HG03066 (cell line): Measurements from ENCODE around the gene MICOS13.
"Not testable (repeated sequence)": the region's sequence is repeated elsewhere in the genome, so short reads cannot be mapped to it uniquely, and the experiment has no call there.

Experiments used
- ATAC-seq: cut with Tn5 transposase; IDR thresholded peaks from one replicate; pipeline ENCODE4 v1.9.1; 2021; ENCODE audit warnings: low read depth; ENCODE audit not compliant: unreplicated experiment

Gene MICOS13

GRCh38 chr19:5702053-5702410 is 21.7 kb upstream of the MICOS13 start:
- ATAC-seq, result not testable (repeated sequence)

- no peak for ATAC-seq
Measured at GRCh38 chr19:5700455-5701092, 20.3 kb upstream of the MICOS13 start.

- ATAC-seq, result no peak
Measured at GRCh38 chr19:5698635-5699422, 18.5 kb upstream of the MICOS13 start.

- ATAC-seq, result no peak
Measured at GRCh38 chr19:5697890-5698634, 17.7 kb upstream of the MICOS13 start.

- ATAC-seq, result no peak
Measured at GRCh38 chr19:5697022-5697889, 16.9 kb upstream of the MICOS13 start.

- no peak for ATAC-seq
Measured at GRCh38 chr19:5696196-5697021, 16.1 kb upstream of the MICOS13 start.

GRCh38 chr19:5695649-5696195 is 15.4 kb upstream of the MICOS13 start:
- no peak for ATAC-seq

- ATAC-seq, result no peak
Measured at GRCh38 chr19:5694956-5695648, 14.8 kb upstream of the MICOS13 start.

- no peak for ATAC-seq
Measured at GRCh38 chr19:5694167-5694955, 14.0 kb upstream of the MICOS13 start.

GRCh38 chr19:5693195-5694166 is 13.2 kb upstream of the MICOS13 start:
- ATAC-seq, result no peak

- no peak for ATAC-seq
Measured at GRCh38 chr19:5692723-5693194, 12.4 kb upstream of the MICOS13 start.

- no peak for ATAC-seq
Measured at GRCh38 chr19:5691822-5692722, 11.8 kb upstream of the MICOS13 start.

GRCh38 chr19:5690955-5691821 is 10.9 kb upstream of the MICOS13 start:
- no peak for ATAC-seq

GRCh38 chr19:5690125-5690954 is 10.0 kb upstream of the MICOS13 start, which contains the start of gene RPL36:
RPL36 (plus strand) TSS chr19:5690295; CDS start chr19:5690508, 213 bp downstream.
- peak; percentile 43 for ATAC-seq
